SK-N-SH (cell line): ENCODE measurements around the gene BAIAP2L1. TPM values are rescaled to one million over a fixed set of nuclear protein-coding genes. Genes with fewer than 3 reads are reported as not detected.

Experiments
- CTCF ChIA-PET: fragments of 300-600, 350-600 bp; formaldehyde crosslinking; extraction: SDS; loops from one replicate; lab custom pipeline; 2021; lab: Yijun Ruan, JAX
- POLR2A ChIA-PET: fragments of 350-600 bp; sonication (Branson Sonifier 250); formaldehyde crosslinking; extraction: SDS; loops from one replicate; lab custom pipeline; 2020; ENCODE audit warnings: antibody characterized with exemption, inconsistent platforms; lab: Yijun Ruan, JAX
- DNase-seq: peaks from one replicate; pipeline ENCODE4 v3.0.0; 2012
- H2AFZ ChIP-seq: fragments of 200-600 bp; sonication (generic); 2 replicates; pipeline ENCODE4 v1.8.1; 2016; ENCODE audit warnings: antibody characterized with exemption, mild to moderate bottlenecking, low read depth
- H3F3A ChIP-seq: fragments of 200-600 bp; sonication (generic); replicated peaks from 2 replicates; pipeline ENCODE3; 2016; ENCODE audit warnings: antibody characterized with exemption, mild to moderate bottlenecking; ENCODE audit not compliant: insufficient read depth
- H3K27ac ChIP-seq, 2 experiments: fragments of 200-500 bp in 1 of 2; fragments of 200-600 bp in 1 of 2; sonication (Bioruptor generic) in 1 of 2; sonication (generic), shearing (Covaris generic) in 1 of 2; 2 replicates each; pipeline versions ENCODE4 v1.5.1 to v1.6.1; 2014 to 2016; ENCODE audit warnings: low read depth in 2 of 2, inconsistent platforms in 1 of 2, low read length in 1 of 2, mild to moderate bottlenecking in 1 of 2, mixed read lengths in 1 of 2
- H3K27me3 ChIP-seq: fragments of 200-600 bp; sonication (generic), shearing (Covaris generic); 2 replicates; pipeline ENCODE4 v1.6.1; 2016; ENCODE audit warnings: mixed run types; ENCODE audit not compliant: insufficient read depth
- H3K36me3 ChIP-seq, 2 experiments: fragments of 200-500 bp in 1 of 2; fragments of 200-600 bp in 1 of 2; sonication (Bioruptor generic) in 1 of 2; sonication (generic) in 1 of 2; replicated peaks in 1 of 2; 2 replicates each; pipeline versions ENCODE3 to v1.5.1; 2014 to 2016; ENCODE audit warnings: low read length in 1 of 2, mild to moderate bottlenecking in 1 of 2; ENCODE audit not compliant: insufficient read depth in 2 of 2, control insufficient read depth in 1 of 2
- H3K4me1 ChIP-seq, 2 experiments: fragments of 200-500 bp in 1 of 2; fragments of 200-600 bp in 1 of 2; sonication (Bioruptor generic) in 1 of 2; sonication (generic), shearing (Covaris generic) in 1 of 2; 2 replicates each; pipeline versions ENCODE4 v1.5.1 to v1.6.1; 2014 to 2016; ENCODE audit warnings: low read depth in 1 of 2, low read length in 1 of 2, mixed run types in 1 of 2; ENCODE audit not compliant: insufficient read depth in 2 of 2, control insufficient read depth in 1 of 2
- H3K4me2 ChIP-seq: fragments of 200-600 bp; sonication (generic), shearing (Covaris generic); 2 replicates; pipeline ENCODE4 v1.6.1; 2017; ENCODE audit warnings: mixed run types
- H3K4me3 ChIP-seq, 2 experiments: fragments of 200-500 bp in 1 of 2; fragments of 200-600 bp in 1 of 2; sonication (Bioruptor generic) in 1 of 2; sonication (generic), shearing (Covaris generic) in 1 of 2; 2 replicates each; pipeline versions ENCODE4 v1.5.1 to v1.8.1; 2014 to 2016; ENCODE audit warnings: low read depth in 2 of 2, inconsistent platforms in 1 of 2, low read length in 1 of 2, mild to moderate bottlenecking in 1 of 2, mixed read lengths in 1 of 2, moderate library complexity in 1 of 2
- H3K79me2 ChIP-seq: fragments of 200-600 bp; sonication (generic); 2 replicates; pipeline ENCODE4 v1.8.1; 2017; ENCODE audit warnings: mild to moderate bottlenecking; ENCODE audit not compliant: insufficient read depth
- H3K9ac ChIP-seq: fragments of 200-600 bp; sonication (generic); 2 replicates; pipeline ENCODE4 v1.6.1; 2017; ENCODE audit warnings: mixed run types
- H3K9me2 ChIP-seq: fragments of 200-600 bp; sonication (generic); 2 replicates; pipeline ENCODE4 v1.6.1; 2017; ENCODE audit warnings: mixed run types
- H3K9me3 ChIP-seq: fragments of 200-600 bp; sonication (generic); 2 replicates; pipeline ENCODE4 v1.6.1; 2017; ENCODE audit warnings: mixed run types, mild to moderate bottlenecking, moderate library complexity
- H4K20me1 ChIP-seq: fragments of 200-600 bp; sonication (generic); 2 replicates; pipeline ENCODE4 v1.6.1; 2017; ENCODE audit warnings: mild to moderate bottlenecking, mixed run types; ENCODE audit not compliant: insufficient read depth
- CHD2 ChIP-seq: fragments of 150-350 bp; IDR thresholded peaks from 2 replicates; pipeline ENCODE4 v1.6.1; 2018; ENCODE audit warnings: low read length; ENCODE audit not compliant: partially characterized antibody
- ELF1 ChIP-seq: IDR thresholded peaks from 2 replicates; pipeline ENCODE4 v1.4.0; 2012
- EP300 ChIP-seq, 2 experiments: IDR thresholded peaks; 2 replicates each; pipeline versions ENCODE4 v1.4.0 to v1.6.1; 2012; ENCODE audit warnings: borderline replicate concordance in 1 of 2, low read depth in 1 of 2, low read length in 1 of 2
- FOSL2 ChIP-seq: IDR thresholded peaks from 2 replicates; pipeline ENCODE4 v1.4.0; 2012; ENCODE audit warnings: low read depth, mild to moderate bottlenecking, moderate library complexity, borderline replicate concordance
- FOXJ3 ChIP-seq: sonication (generic); formaldehyde crosslinking; IDR thresholded peaks from 2 replicates; pipeline ENCODE4 v1.5.1; 2020; ENCODE audit warnings: mild to moderate bottlenecking, missing genetic modification reagents
- GABPA ChIP-seq: IDR thresholded peaks from 2 replicates; pipeline ENCODE4 v1.4.0; 2012; ENCODE audit warnings: low read depth, mild to moderate bottlenecking
- GATA2 ChIP-seq: sonication (generic); formaldehyde crosslinking; IDR thresholded peaks from 2 replicates; pipeline ENCODE4 v1.5.0; 2020; ENCODE audit warnings: mild to moderate bottlenecking, missing genetic modification reagents
- MXI1 ChIP-seq: IDR thresholded peaks from 2 replicates; pipeline ENCODE4 v1.6.1; 2012; ENCODE audit warnings: mild to moderate bottlenecking, low read depth, low read length, improper control_type of control experiment
- NFIC ChIP-seq: IDR thresholded peaks from 2 replicates; pipeline ENCODE4 v1.4.0; 2012; ENCODE audit warnings: borderline replicate concordance
- NRF1 ChIP-seq: IDR thresholded peaks from 2 replicates; pipeline ENCODE4 v1.6.1; 2012; ENCODE audit warnings: low read depth, mild to moderate bottlenecking, low read length
- POLR2AphosphoS5 ChIP-seq: IDR thresholded peaks from 2 replicates; pipeline ENCODE4 v1.6.1; 2012; ENCODE audit warnings: low read depth, low read length
- RAD21 ChIP-seq: IDR thresholded peaks from 2 replicates; pipeline ENCODE4 v1.6.1; 2012; ENCODE audit warnings: mild to moderate bottlenecking, low read length
- RCOR1 ChIP-seq: fragments of 150-350 bp; IDR thresholded peaks from 2 replicates; pipeline ENCODE4 v1.6.1; 2017; ENCODE audit warnings: antibody characterized with exemption, low read length
- RFX5 ChIP-seq: IDR thresholded peaks from 2 replicates; pipeline ENCODE4 v1.6.1; 2012; ENCODE audit warnings: mild to moderate bottlenecking, improper control_type of control experiment, low read length
- RXRA ChIP-seq: IDR thresholded peaks from 2 replicates; pipeline ENCODE4 v1.4.0; 2012; ENCODE audit warnings: low read depth, mild to moderate bottlenecking, borderline replicate concordance
- SIN3A ChIP-seq: IDR thresholded peaks from 2 replicates; pipeline ENCODE4 v1.6.1; 2012; ENCODE audit warnings: low read depth, mild to moderate bottlenecking, low read length, moderate library complexity, borderline replicate concordance
- TEAD4 ChIP-seq: IDR thresholded peaks from 2 replicates; pipeline ENCODE4 v1.4.0; 2012; ENCODE audit warnings: mild to moderate bottlenecking, borderline replicate concordance; ENCODE audit not compliant: insufficient read depth
- YY1 ChIP-seq: IDR thresholded peaks from 2 replicates; pipeline ENCODE4 v1.4.0; 2012; ENCODE audit warnings: low read depth, mild to moderate bottlenecking
- WGBS: methylation state at CpG from one replicate; pipeline ENCODE4 v1.1.6; 2017; ENCODE audit warnings: low lambda C conversion rate; 5-methylcytosine and 5-hydroxymethylcytosine counted together
- polyA plus RNA-seq, 3 experiments: library from polyadenylated mRNA; depleted of rRNA; stranded (reverse); fragments of >200 nt; gene quantifications; 2 replicates each; pipeline ENCODE4 v1.2.3, GENCODE V29; 2012
- TF ChIP-seq, protein P1 (sequence below): fragments of 150-350 bp; IDR thresholded peaks from 2 replicates; pipeline ENCODE4 v1.6.1; 2017; ENCODE audit warnings: antibody characterized with exemption, low read length, low read depth, borderline replicate concordance
- TF ChIP-seq, protein P2 (sequence below): fragments of 150-350 bp; IDR thresholded peaks from 2 replicates; pipeline ENCODE4 v1.6.1; 2016; ENCODE audit warnings: mild to moderate bottlenecking, low read depth, low read length
- TF ChIP-seq, protein P3 (sequence below): IDR thresholded peaks from 2 replicates; pipeline ENCODE4 v1.4.0; 2012; ENCODE audit warnings: low read depth, borderline replicate concordance
- TF ChIP-seq, protein P4 (sequence below): IDR thresholded peaks from 2 replicates; pipeline ENCODE4; 2012

The BAIAP2L1 gene
- polyA plus RNA-seq, 1 of the 3 experiments (the other 2 are of a cell fraction), result 8.8 TPM

DNA sequence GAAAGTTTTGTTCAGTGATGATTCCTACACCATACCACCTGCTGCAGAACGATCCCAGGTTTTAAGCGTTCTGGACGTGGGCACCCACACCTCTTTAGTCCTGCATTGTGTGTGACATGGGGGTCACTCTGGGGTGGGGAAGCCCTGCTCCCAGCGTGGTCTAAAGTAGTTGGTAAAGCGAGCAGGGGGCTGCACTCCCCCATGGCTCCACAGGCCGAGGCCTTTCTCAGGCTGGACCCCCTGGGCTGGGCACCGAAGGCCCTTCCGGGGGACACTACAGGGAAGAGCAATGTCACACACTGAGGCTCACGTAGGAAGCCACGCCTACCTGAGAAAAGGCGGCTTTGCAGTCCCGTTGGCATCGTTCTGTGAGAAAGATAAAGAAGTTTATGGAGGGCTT, 107.1 kb downstream of the BAIAP2L1 start:
- POLR2A ChIA-PET, result no interaction called here
- H4K20me1 ChIP-seq, result peaks cover 55% of the 10 kb centered on the region

DNA sequence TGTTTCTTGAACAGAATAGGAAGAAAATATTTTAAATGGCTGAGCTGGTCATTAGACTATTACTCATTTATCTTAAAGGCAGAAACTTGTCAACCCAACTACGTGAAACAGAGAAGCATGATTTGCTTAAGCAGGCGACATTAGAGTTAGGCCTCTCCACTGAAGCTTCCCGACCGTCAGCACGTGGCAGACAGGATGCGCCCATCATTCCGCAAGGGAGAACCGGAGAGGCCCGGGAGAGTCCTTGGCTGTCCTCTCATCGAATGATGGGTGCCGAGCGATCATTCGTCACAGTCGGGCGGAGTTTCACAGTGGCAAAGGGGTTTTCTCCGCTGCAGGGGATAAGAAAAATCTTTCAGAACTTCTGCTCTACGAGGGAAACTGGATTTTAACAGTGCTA, 107.6 kb downstream of the BAIAP2L1 start:
- ChIA-PET CTCF (interaction anchor here (0.9 to 11.1 kb wide), 4 partner anchors 9 to 452 kb away, joined by 3 to 108 read pairs (median 15); partner anchors contain the start of gene BAIAP2L1), POLR2A (no interaction called here)
- H3K9me2 ChIP-seq, result no peaks in the 10 kb centered on the region
- no peak overlapping the region for H2AFZ ChIP-seq
- DNase-seq, result no peak
- H3K27ac ChIP-seq, result no peak overlapping the region
- peaks cover 29 to 42% of the 10 kb centered on the region in 2 experiments for H3K36me3 ChIP-seq
- peaks cover 60% of the 10 kb centered on the region for H4K20me1 ChIP-seq
- no peak overlapping the region for H3K4me3 ChIP-seq
- TF ChIP-seq EP300 (IDR thresholded peaks at IDR 0.05; ENCODE audit: borderline replicate concordance in 1 of 2, low read depth in 1 of 2, low read length in 1 of 2) (no peak), FOSL2 (no peak), GABPA (no peak), GATA2 (CRISPR knock-in tag) (no peak), NRF1 (no peak), RFX5 (no peak), POLR2AphosphoS5 (no peak), CHD2 (no peak), TEAD4 (no peak), YY1 (no peak), FOXJ3 (CRISPR knock-in tag) (no peak)
- TF ChIP-seq, protein P1, sequence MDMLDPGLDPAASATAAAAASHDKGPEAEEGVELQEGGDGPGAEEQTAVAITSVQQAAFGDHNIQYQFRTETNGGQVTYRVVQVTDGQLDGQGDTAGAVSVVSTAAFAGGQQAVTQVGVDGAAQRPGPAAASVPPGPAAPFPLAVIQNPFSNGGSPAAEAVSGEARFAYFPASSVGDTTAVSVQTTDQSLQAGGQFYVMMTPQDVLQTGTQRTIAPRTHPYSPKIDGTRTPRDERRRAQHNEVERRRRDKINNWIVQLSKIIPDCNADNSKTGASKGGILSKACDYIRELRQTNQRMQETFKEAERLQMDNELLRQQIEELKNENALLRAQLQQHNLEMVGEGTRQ, result no peak
- TF ChIP-seq, protein P2, sequence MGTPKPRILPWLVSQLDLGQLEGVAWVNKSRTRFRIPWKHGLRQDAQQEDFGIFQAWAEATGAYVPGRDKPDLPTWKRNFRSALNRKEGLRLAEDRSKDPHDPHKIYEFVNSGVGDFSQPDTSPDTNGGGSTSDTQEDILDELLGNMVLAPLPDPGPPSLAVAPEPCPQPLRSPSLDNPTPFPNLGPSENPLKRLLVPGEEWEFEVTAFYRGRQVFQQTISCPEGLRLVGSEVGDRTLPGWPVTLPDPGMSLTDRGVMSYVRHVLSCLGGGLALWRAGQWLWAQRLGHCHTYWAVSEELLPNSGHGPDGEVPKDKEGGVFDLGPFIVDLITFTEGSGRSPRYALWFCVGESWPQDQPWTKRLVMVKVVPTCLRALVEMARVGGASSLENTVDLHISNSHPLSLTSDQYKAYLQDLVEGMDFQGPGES, result no peak
- WGBS, result 88% methylated on average over 17 of the region's 17 CpGs
- peaks cover 27% of the 10 kb centered on the region for H3F3A ChIP-seq
- H3K9ac ChIP-seq, result no peak overlapping the region
- peaks cover 69% of the 10 kb centered on the region for H3K79me2 ChIP-seq
- H3K27me3 ChIP-seq, result no peaks in the 10 kb centered on the region
- peaks cover 0 to 6% of the 10 kb centered on the region in 2 experiments; a peak in 1 of 4 replicates for H3K4me1 ChIP-seq
- H3K9me3 ChIP-seq, result no peaks in the 10 kb centered on the region
- H3K4me2 ChIP-seq, result no peak overlapping the region

More for the DNA sequence above, 107.1 kb downstream of the BAIAP2L1 start:
- no peak overlapping the region for H2AFZ ChIP-seq
- peaks cover 0 to 6% of the 10 kb centered on the region in 2 experiments; a peak in 1 of 4 replicates for H3K4me1 ChIP-seq
- H3K9me2 ChIP-seq, result no peaks in the 10 kb centered on the region
- no peaks in the 10 kb centered on the region for H3K9me3 ChIP-seq
- H3F3A ChIP-seq, result peaks cover 27% of the 10 kb centered on the region
- peaks cover 64% of the 10 kb centered on the region for H3K79me2 ChIP-seq
- H3K4me3 ChIP-seq, result no peak overlapping the region
- H3K36me3 ChIP-seq, result peaks cover 29 to 41% of the 10 kb centered on the region in 2 experiments
- no peaks in the 10 kb centered on the region for H3K27me3 ChIP-seq
- no peak for DNase-seq
- H3K9ac ChIP-seq, result no peak overlapping the region
- H3K27ac ChIP-seq, result no peak overlapping the region
- WGBS, result 95% methylated on average over 13 of the region's 13 CpGs
- TF ChIP-seq YY1, result no peak
- no peak for TF ChIP-seq RXRA
- TF ChIP-seq, protein P1, result no peak
- TF ChIP-seq, protein P3, sequence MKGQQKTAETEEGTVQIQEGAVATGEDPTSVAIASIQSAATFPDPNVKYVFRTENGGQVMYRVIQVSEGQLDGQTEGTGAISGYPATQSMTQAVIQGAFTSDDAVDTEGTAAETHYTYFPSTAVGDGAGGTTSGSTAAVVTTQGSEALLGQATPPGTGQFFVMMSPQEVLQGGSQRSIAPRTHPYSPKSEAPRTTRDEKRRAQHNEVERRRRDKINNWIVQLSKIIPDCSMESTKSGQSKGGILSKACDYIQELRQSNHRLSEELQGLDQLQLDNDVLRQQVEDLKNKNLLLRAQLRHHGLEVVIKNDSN, result no peak
- TF ChIP-seq FOSL2, result no peak
- no peak for TF ChIP-seq POLR2AphosphoS5
- TF ChIP-seq RCOR1, result no peak
- TF ChIP-seq RFX5, result no peak
- TF ChIP-seq, protein P4, sequence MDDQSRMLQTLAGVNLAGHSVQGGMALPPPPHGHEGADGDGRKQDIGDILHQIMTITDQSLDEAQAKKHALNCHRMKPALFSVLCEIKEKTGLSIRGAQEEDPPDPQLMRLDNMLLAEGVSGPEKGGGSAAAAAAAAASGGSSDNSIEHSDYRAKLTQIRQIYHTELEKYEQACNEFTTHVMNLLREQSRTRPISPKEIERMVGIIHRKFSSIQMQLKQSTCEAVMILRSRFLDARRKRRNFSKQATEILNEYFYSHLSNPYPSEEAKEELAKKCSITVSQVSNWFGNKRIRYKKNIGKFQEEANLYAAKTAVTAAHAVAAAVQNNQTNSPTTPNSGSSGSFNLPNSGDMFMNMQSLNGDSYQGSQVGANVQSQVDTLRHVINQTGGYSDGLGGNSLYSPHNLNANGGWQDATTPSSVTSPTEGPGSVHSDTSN, result no peak
- TF ChIP-seq RAD21, result no peak
- no peak for TF ChIP-seq ELF1
- TF ChIP-seq MXI1, result no peak
- no peak for TF ChIP-seq NFIC
- no peak for TF ChIP-seq SIN3A
- no peak overlapping the region for H3K4me2 ChIP-seq
- CTCF ChIA-PET, result interaction anchor here (0.7 to 11.1 kb wide), 14 partner anchors 9 to 141 kb away, joined by 3 to 108 read pairs (median 4); partner anchors contain the start of gene BAIAP2L1
